NCI-H1092 treated with DMSO at 0.1 percent for 48 hours (cell line): Measurements from ENCODE around the gene ADGRD2.

Source experiments
- DNase-seq: peaks from one replicate; lab custom pipeline; 2025; lab: John Stamatoyannopoulos, UW

The ADGRD2 gene

DNA sequence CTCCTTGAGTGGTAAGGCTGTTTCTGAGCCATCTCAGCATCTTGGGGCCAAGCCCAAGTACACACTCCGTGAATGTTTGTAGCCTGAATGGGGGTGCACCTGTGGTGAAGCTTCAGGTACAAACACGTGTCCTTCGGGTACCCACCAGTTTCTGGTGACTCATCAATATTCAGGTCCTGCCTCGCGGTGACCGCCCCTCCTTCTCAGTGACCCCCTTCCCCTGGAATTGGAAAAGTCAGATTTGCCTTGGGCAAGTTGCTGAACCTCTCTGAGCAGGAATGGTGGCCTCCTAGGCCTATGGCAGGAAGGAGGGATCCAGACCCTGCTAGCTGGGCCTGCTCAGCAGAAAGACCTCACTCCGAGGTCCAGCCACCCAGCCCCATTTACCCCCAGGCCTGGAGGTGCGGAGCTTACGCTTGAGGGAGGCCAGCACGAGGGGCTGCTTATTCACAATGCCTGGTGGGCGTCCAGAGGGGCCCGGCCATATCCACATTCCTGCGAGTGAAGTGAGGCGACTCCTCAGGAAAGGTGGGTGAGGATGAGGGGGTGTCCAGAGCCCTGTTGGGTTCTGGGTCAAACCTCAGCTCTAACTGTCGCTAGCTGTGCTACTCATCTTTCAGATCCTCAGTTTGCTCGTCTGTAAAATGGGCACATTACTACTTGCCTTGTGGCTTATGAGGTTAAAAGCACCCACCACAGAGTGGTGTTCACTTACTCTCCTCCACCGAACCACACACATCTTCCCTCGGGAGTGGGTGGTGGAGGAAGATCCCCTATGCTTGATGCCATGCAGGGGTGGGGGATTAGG is 7.0 kb downstream of the ADGRD2 start:
- no peak for DNase-seq

DNA sequence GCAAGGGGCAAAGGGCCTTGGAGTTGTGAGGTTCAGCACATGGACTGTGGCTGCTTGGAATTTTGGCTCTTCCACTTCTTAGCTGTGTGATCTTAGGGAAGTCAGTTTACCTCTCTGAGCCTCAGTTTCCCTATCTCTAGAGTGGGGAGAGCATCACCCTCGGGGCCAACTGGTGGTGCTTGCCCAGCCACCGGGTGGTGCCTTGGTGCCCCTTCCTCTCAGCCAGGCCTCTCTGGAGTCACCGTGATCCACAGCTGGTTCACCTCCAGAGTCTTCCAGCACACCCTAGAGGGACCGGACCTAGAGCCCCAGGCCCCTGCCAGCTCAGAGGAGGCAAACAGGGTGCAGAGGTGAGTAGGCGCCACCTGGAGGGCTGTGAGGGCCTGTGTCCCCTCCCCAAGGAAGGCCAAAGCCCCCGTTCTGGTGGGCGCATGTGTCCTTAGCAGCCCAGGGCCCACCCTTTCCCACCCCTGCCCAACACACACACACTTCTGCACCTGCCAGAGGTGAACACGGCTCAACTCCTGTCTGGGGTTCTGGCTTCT is 7.7 kb downstream of the ADGRD2 start:
- no peak for DNase-seq

DNA sequence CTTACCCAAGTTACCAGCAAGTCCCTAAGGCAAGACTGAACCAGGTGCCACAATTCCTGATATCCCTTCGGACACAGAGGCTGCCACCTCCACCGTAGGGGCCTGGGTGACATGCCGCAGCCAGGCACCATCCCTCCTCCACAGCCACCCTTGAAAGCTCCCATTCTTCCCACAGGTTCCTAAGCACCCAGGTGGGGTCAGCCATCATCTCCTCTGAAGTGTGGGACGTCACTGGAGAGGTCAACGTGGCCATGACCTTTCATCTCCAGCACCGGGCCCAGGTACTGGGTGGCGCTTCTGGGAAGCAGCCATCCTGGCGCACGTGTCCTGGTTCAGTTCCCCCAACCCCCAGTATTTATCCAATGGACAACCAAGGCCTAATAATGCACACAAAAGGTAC is 8.2 kb downstream of the ADGRD2 start:
- no peak for DNase-seq

DNA sequence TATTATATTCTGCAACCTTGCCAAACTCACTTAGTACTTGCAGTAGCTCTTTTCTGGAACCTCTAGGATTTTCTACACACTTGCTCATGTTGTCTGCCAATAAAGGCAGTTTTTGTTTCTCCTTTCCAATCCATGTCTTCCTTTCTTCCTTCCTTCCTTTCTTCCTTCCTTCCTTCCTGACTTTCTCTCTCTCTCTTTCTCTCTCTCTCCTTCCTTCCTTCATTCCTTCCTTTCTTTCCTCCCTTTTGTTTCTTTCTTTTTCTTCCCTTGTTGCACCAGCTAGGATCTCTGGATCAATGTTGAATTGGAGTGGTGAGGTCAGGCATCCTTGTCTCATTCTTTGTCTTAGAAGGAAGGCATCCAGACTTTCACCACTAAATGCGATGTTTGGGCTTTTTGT is 12.5 kb downstream of the ADGRD2 start:
- no peak for DNase-seq

DNA sequence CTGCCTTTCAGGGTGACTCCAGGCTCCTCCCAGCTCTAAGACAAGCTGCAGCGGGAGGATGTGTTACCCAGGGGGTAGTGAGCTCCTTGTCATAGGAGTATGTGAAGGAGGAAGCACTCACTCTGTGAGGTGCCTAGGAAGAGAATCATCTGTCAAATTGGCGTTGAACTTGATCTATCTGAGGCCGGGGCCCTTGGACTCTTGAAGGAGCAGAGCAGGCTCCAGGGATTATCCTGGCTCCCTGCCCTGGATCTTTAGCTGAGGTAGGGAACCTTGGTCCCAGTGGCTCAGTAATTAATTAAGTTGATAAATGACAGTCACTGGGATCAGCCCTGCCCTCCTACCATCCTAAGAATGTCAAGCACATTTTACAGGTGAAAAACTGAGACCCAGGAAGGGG is 15.5 kb downstream of the ADGRD2 start:
- DNase-seq, result no peak

DNA sequence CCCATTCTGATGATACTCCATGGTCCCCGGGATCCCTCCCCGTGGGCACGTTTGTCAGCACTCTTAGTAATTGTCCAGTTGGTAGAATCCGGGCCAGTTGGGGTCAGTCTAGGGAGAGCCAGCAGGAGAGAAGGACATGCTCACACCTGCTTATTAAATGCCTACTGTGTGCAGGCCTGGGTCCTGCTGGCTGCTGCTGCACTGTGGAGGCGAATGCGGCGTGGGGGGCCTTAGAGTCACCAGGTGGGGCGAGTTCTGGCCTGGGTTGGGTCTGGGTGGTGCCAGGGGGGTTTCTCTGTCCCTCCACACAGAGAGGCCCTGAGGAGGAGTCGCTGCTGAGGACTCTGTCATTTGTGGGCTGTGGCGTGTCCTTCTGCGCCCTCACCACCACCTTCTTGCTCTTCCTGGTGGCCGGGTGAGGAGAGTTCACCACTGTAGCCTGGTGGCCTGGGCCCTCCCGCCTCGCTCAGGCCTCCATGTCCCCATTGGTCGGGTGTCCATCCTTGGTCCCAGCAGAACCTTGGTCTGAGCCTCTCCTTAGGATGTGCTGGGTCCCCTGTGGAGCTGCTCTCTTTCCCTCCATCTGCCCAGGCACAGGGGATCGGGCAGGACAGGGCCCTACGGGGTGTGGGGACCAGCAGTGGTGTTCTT is 17.3 kb downstream of the ADGRD2 start:
- DNase-seq, result no peak

DNA sequence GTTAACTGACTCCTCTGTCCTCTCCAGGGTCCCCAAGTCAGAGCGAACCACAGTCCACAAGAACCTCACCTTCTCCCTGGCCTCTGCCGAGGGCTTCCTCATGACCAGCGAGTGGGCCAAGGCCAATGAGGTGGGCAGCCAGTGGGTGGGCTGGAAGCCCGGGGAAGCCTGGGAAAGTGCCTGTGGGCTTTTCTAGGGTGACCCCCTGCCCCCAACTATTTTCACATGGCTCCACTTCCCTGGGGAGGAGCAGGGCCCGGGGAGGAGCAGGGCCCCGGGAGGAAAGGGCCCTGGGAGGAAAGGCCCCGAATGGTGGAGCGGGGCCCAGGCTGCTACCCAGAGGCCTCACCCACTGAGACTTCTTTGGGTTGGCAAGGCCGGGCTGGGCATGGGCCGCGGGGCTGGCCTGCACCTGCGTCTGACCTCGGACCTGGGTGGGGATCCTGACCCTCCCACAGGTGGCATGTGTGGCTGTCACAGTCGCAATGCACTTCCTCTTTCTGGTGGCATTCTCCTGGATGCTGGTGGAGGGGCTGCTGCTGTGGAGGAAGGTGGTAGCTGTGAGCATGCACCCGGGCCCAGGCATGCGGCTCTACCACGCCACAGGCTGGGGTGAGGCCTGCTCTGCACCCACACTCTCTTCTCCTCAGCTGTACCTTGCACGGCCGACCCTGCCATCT is 17.9 kb downstream of the ADGRD2 start:
- DNase-seq, result no peak

GRCh38 chr9:124469011-124469832 is 19.0 kb downstream of the ADGRD2 start:
- no peak for DNase-seq

DNA sequence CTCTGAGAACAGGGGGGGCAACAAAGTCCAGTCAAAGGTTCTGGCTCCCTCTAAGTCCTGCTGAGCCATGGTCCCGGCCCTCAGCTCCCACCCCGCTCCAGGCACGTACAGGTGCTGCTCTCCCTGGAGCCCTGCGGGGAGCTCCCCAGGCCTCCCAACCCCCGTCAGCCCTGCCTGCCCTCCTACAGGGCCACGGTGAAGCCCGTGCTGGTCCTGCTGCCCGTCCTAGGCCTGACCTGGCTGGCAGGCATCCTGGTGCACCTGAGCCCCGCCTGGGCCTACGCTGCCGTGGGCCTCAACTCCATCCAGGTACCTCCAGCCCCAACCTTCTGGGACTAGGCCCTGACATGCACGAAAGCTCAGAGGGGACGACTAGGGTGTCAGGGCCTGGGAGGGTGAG is 20.1 kb downstream of the ADGRD2 start:
- DNase-seq, result no peak

GRCh38 chr9:124470726-124471125 is 20.5 kb downstream of the ADGRD2 start:
- no peak for DNase-seq

GRCh38 chr9:124471761-124472160 is 21.5 kb downstream of the ADGRD2 start:
- no peak for DNase-seq

GRCh38 chr9:124472770-124473169 is 22.5 kb downstream of the ADGRD2 start:
- DNase-seq, result no peak

DNA sequence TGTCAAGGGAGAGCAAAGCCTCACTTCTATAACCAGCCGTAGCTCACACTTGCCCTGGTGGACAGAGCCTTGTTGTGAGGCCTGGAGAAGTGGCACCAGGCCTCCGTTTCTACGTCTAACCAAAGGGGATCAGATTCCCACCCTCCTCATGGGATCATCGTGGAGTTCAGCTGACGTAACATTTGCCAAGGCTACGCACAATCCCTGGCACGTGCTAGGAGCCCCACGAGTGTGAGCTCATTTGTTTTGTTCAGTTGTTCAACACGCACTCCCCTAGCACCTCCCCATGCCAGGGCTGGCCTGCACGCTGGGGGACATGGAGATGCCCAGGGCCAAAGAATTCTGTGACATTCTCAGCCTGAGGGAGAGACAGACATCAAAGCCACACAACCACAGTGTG is 23.1 kb downstream of the ADGRD2 start:
- no peak for DNase-seq

- no peak for DNase-seq
These were observed 23.9 kb downstream of the ADGRD2 start for GRCh38 chr9:124474151-124474550.

- no peak for DNase-seq
These were observed 25.1 kb downstream of the ADGRD2 start for GRCh38 chr9:124475158-124475867.

GRCh38 chr9:124475868-124476690 is 25.8 kb downstream of the ADGRD2 start:
- DNase-seq, result no peak

- no peak for DNase-seq
These were observed 27.0 kb downstream of the ADGRD2 start for GRCh38 chr9:124477211-124477647.

DNA sequence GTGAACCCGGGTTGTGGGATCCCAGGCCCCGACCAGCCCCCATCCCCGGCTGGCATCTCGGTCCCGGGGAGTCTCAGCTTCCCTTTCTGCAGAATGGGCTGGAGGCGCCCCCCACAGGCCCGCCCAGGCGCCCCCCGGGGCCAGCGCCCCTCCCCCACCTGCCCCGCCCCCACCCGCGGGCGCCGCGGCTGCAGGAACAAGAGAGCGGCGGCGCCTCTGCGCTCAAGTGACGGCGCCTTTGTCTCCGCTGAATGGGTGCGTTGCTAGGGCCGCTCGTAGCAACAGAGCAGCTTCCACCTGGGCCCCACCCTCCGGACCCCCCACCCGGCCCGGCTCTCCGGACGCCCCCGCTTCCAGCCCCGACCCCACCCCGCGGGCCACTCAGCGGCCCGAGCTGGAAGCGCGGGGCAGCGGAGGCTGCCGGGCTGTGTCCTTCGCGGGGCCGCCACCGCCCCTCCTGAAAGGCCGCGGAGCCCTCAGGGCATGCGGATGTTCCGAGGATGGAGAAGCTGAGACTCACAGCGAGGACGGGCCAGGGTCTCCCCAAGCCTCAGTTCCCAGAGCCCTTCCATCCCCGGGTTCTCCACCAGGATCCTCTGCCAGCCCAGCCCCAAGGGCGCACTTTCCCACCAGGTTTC is 27.5 kb downstream of the ADGRD2 start:
- DNase-seq, result peak; percentile 67

DNA sequence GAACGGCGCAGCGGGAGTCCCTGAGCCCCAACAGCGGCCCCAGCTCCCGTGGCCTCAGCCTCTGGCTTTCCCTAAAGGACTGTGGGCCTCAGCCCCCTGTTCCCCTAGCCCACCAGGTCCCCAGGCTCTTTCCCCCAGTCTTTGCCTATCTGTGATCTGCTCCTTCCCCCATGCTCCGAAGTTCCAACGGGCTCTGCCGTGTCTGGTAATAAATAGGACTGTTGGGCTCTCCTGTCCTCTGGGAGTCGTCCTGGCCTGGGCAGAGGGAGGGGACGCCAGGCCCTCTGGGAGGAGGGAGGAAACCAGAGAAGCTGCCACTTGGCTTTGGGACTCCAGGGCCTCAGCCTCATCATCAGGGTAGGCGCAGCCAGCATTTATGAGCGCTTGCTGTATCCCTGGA is 28.1 kb downstream of the ADGRD2 start:
- DNase-seq, result peak; percentile 44

DNA sequence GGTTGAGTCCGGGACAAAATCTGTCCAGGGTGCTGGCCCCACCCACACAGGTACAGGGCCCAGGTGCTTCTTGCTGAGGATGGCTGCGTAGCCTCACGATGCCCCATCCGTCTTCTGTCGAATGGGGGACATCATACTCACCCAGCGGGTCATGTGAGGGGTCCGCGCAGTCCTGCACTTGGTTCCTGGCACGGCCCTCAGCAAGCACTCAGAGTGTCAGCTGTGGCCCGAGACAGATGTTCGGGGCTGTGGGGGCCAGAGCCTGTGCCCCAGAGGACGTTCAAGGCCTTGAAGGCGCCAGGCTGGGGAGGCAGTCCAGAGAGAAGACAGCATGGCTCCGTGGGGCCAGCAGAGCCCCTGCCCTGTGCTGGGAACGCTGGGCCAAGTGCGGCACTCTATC is 29.1 kb downstream of the ADGRD2 start:
- no peak for DNase-seq
